WTC11 (cell line): Measurements from ENCODE around the gene UBASH3B.

Experiments
- CREB1 ChIP-seq: sonication (generic); formaldehyde crosslinking; IDR thresholded peaks from 2 replicates; pipeline ENCODE4 v1.8.0; 2023; ENCODE audit warnings: mild to moderate bottlenecking, missing genetic modification reagents
- ETV6 ChIP-seq: sonication (generic); formaldehyde crosslinking; IDR thresholded peaks from 2 replicates; pipeline ENCODE4 v1.8.1; 2022; ENCODE audit warnings: mild to moderate bottlenecking, missing genetic modification reagents
- FOXJ3 ChIP-seq: sonication (generic); formaldehyde crosslinking; IDR thresholded peaks from 2 replicates; pipeline ENCODE4 v1.9.0; 2021; ENCODE audit warnings: missing genetic modification reagents, mild to moderate bottlenecking, borderline replicate concordance
- FOXP1 ChIP-seq: sonication (generic); formaldehyde crosslinking; IDR thresholded peaks from 2 replicates; pipeline ENCODE4 v1.8.0; 2022; ENCODE audit warnings: missing genetic modification reagents, mild to moderate bottlenecking, moderate library complexity, borderline replicate concordance
- NR2C2 ChIP-seq: sonication (generic); formaldehyde crosslinking; IDR thresholded peaks from 2 replicates; pipeline ENCODE4 v1.8.0; 2022; ENCODE audit warnings: mild to moderate bottlenecking, missing genetic modification reagents
- NR3C1 ChIP-seq: sonication (generic); formaldehyde crosslinking; conservative IDR thresholded peaks from 2 replicates; pipeline ENCODE4 v1.8.1; 2023; ENCODE audit warnings: low read depth, mild to moderate bottlenecking, missing genetic modification reagents
- TEAD4 ChIP-seq: sonication (generic); formaldehyde crosslinking; IDR thresholded peaks from 2 replicates; pipeline ENCODE4 v1.8.0; 2022; ENCODE audit warnings: mild to moderate bottlenecking, missing genetic modification reagents
- TP53 ChIP-seq: sonication (generic); formaldehyde crosslinking; IDR thresholded peaks from 2 replicates; pipeline ENCODE4 v1.8.1; 2023; ENCODE audit warnings: mild to moderate bottlenecking, missing genetic modification reagents
- ZNF317 ChIP-seq: sonication (generic); formaldehyde crosslinking; IDR thresholded peaks from 2 replicates; pipeline ENCODE4 v1.8.1; 2023; ENCODE audit warnings: low read depth, mild to moderate bottlenecking, moderate library complexity, missing genetic modification reagents, borderline replicate concordance
- TF ChIP-seq, protein P1 (sequence below): fragments of 200-600 bp; IDR thresholded peaks from 2 replicates; pipeline ENCODE4 v1.8.0; 2022; ENCODE audit warnings: antibody characterized with exemption
- TF ChIP-seq, protein P2 (sequence below): sonication (generic); formaldehyde crosslinking; conservative IDR thresholded peaks from 2 replicates; pipeline ENCODE4 v1.8.1; 2022; ENCODE audit warnings: mild to moderate bottlenecking, missing genetic modification reagents
- TF ChIP-seq, protein P3 (sequence below): sonication (generic); formaldehyde crosslinking; conservative IDR thresholded peaks from 2 replicates; pipeline ENCODE4 v1.8.1; 2023; ENCODE audit warnings: mild to moderate bottlenecking, low read depth, missing genetic modification reagents, moderate library complexity
- TF ChIP-seq, protein P4 (sequence below): sonication (generic); formaldehyde crosslinking; IDR thresholded peaks from 2 replicates; pipeline ENCODE4 v1.8.1; 2022; ENCODE audit warnings: mild to moderate bottlenecking, moderate library complexity, missing genetic modification reagents
- TF ChIP-seq, protein P5 (sequence below): sonication (generic); formaldehyde crosslinking; IDR thresholded peaks from 2 replicates; pipeline ENCODE4 v1.8.0; 2022; ENCODE audit warnings: mild to moderate bottlenecking, missing genetic modification reagents

DNA sequence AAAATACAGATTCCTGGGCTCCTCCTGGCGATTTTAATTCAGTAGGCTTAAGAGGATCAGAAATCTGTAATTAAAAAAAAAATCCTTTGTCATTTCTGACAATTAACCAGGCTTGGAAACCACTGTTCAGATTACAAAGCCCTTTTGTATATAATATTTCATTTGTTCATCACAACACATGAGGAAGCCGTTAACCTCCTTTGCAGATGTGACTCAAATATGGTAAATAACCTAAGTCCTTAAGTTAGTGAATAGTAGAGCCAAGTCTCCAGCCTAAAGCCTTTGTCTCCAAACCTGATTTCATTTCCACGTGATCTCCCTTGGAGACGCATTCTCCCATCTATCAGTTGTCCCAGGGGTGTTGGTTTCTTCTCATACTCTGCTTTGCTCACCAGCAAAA lies 67.6 kb downstream of the UBASH3B start:
- TF ChIP-seq, protein P1, sequence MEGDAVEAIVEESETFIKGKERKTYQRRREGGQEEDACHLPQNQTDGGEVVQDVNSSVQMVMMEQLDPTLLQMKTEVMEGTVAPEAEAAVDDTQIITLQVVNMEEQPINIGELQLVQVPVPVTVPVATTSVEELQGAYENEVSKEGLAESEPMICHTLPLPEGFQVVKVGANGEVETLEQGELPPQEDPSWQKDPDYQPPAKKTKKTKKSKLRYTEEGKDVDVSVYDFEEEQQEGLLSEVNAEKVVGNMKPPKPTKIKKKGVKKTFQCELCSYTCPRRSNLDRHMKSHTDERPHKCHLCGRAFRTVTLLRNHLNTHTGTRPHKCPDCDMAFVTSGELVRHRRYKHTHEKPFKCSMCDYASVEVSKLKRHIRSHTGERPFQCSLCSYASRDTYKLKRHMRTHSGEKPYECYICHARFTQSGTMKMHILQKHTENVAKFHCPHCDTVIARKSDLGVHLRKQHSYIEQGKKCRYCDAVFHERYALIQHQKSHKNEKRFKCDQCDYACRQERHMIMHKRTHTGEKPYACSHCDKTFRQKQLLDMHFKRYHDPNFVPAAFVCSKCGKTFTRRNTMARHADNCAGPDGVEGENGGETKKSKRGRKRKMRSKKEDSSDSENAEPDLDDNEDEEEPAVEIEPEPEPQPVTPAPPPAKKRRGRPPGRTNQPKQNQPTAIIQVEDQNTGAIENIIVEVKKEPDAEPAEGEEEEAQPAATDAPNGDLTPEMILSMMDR, result no peak
- TF ChIP-seq, protein P2, sequence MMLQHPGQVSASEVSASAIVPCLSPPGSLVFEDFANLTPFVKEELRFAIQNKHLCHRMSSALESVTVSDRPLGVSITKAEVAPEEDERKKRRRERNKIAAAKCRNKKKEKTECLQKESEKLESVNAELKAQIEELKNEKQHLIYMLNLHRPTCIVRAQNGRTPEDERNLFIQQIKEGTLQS (CRISPR knock-in tag), result no peak
- TF ChIP-seq TP53 (CRISPR knock-in tag) (no peak), CREB1 (CRISPR knock-in tag) (no peak), FOXP1 (CRISPR knock-in tag) (no peak), NR3C1 (CRISPR knock-in tag) (no peak), FOXJ3 (CRISPR knock-in tag) (no peak), NR2C2 (CRISPR knock-in tag) (no peak), ZNF317 (CRISPR knock-in tag) (no peak), TEAD4 (CRISPR knock-in tag) (no peak), ETV6 (CRISPR knock-in tag) (no peak)
- TF ChIP-seq, protein P3, sequence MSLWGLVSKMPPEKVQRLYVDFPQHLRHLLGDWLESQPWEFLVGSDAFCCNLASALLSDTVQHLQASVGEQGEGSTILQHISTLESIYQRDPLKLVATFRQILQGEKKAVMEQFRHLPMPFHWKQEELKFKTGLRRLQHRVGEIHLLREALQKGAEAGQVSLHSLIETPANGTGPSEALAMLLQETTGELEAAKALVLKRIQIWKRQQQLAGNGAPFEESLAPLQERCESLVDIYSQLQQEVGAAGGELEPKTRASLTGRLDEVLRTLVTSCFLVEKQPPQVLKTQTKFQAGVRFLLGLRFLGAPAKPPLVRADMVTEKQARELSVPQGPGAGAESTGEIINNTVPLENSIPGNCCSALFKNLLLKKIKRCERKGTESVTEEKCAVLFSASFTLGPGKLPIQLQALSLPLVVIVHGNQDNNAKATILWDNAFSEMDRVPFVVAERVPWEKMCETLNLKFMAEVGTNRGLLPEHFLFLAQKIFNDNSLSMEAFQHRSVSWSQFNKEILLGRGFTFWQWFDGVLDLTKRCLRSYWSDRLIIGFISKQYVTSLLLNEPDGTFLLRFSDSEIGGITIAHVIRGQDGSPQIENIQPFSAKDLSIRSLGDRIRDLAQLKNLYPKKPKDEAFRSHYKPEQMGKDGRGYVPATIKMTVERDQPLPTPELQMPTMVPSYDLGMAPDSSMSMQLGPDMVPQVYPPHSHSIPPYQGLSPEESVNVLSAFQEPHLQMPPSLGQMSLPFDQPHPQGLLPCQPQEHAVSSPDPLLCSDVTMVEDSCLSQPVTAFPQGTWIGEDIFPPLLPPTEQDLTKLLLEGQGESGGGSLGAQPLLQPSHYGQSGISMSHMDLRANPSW (CRISPR knock-in tag), result no peak
- TF ChIP-seq, protein P4, sequence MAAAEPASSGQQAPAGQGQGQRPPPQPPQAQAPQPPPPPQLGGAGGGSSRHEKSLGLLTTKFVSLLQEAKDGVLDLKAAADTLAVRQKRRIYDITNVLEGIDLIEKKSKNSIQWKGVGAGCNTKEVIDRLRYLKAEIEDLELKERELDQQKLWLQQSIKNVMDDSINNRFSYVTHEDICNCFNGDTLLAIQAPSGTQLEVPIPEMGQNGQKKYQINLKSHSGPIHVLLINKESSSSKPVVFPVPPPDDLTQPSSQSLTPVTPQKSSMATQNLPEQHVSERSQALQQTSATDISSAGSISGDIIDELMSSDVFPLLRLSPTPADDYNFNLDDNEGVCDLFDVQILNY, result no peak
- TF ChIP-seq, protein P5, sequence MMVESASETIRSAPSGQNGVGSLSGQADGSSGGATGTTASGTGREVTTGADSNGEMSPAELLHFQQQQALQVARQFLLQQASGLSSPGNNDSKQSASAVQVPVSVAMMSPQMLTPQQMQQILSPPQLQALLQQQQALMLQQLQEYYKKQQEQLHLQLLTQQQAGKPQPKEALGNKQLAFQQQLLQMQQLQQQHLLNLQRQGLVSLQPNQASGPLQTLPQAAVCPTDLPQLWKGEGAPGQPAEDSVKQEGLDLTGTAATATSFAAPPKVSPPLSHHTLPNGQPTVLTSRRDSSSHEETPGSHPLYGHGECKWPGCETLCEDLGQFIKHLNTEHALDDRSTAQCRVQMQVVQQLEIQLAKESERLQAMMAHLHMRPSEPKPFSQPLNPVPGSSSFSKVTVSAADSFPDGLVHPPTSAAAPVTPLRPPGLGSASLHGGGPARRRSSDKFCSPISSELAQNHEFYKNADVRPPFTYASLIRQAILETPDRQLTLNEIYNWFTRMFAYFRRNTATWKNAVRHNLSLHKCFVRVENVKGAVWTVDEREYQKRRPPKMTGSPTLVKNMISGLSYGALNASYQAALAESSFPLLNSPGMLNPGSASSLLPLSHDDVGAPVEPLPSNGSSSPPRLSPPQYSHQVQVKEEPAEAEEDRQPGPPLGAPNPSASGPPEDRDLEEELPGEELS (CRISPR knock-in tag), result no peak
